ENCODE measurements around the gene ZNF507.

ZNF507 gene

GRCh38 chr19:32407004-32407992 lies 61.9 kb downstream of the ZNF507 start:
- no peak overlapping the region for H3K27ac ChIP-seq (ENCODE audit: insufficient read depth in 1 of 2, low read depth in 1 of 2, low read length in 2 of 2, poor library complexity in 1 of 2, severe bottlenecking in 2 of 2)
- H3K27me3 ChIP-seq (replicated peaks in 2 of 5; ENCODE audit: control insufficient read depth in 4 of 5, insufficient read depth in 5 of 5, low read length in 4 of 5), result no peaks in the 10 kb centered on the region
- ChIA-PET CTCF (interaction anchor here (1.5 kb wide), 1 partner anchor 22 kb away, joined by 3 read pairs; no protein-coding TSS in a partner anchor), POLR2A (no interaction called here)
- H3K9me3 ChIP-seq (ENCODE audit: control extremely low read depth in 1 of 5, control insufficient read depth in 4 of 5, insufficient read depth in 2 of 5, low read depth in 1 of 5, low read length in 4 of 5), result no peaks in the 10 kb centered on the region
- DNase-seq, result no peak
- peaks cover 8 to 18% (median 15%) of the 10 kb centered on the region in 4 experiments for H3K4me1 ChIP-seq (ENCODE audit: control extremely low read depth in 1 of 4, control insufficient read depth in 4 of 4, insufficient read depth in 4 of 4, low read length in 3 of 4)
- peaks cover 10 to 24% (median 17%) of the 10 kb centered on the region in 4 experiments for H3K36me3 ChIP-seq (ENCODE audit: control insufficient read depth in 4 of 4, insufficient read depth in 4 of 4, low read length in 3 of 4)
- peak overlapping the region in 2 of 7 experiments; percentile 84 to 88 for H3K4me3 ChIP-seq (ENCODE audit: control insufficient read depth in 1 of 7, extremely low read depth in 1 of 7, insufficient read depth in 4 of 7, low read depth in 2 of 7, low read length in 6 of 7)
- WGBS (ENCODE audit: insufficient coverage), result 95% methylated on average over 13 of the region's 19 CpGs

GRCh38 chr19:32415246-32415645 lies 69.8 kb downstream of the ZNF507 start:
- ChIA-PET CTCF (no interaction called here), POLR2A (no interaction called here)
- H3K4me1 ChIP-seq (ENCODE audit: control extremely low read depth in 1 of 4, control insufficient read depth in 4 of 4, insufficient read depth in 4 of 4, low read length in 3 of 4), result no peaks in the 10 kb centered on the region
- no peaks in the 10 kb centered on the region for H3K27me3 ChIP-seq (replicated peaks in 2 of 5; ENCODE audit: control insufficient read depth in 4 of 5, insufficient read depth in 5 of 5, low read length in 4 of 5)
- no peak overlapping the region for H3K4me3 ChIP-seq (ENCODE audit: control insufficient read depth in 1 of 7, extremely low read depth in 1 of 7, insufficient read depth in 4 of 7, low read depth in 2 of 7, low read length in 6 of 7)
- 100% methylated on average over 5 of the region's 5 CpGs for whole genome bisulfite sequencing (ENCODE audit: insufficient coverage)
- no peak for DNase-seq
- H3K9me3 ChIP-seq (ENCODE audit: control extremely low read depth in 1 of 5, control insufficient read depth in 4 of 5, insufficient read depth in 2 of 5, low read depth in 1 of 5, low read length in 4 of 5), result no peaks in the 10 kb centered on the region
- H3K36me3 ChIP-seq (ENCODE audit: control insufficient read depth in 4 of 4, insufficient read depth in 4 of 4, low read length in 3 of 4), result peaks cover 4 to 38% (median 29%) of the 10 kb centered on the region in 4 experiments
- no peak overlapping the region for H3K27ac ChIP-seq (ENCODE audit: insufficient read depth in 1 of 2, low read depth in 1 of 2, low read length in 2 of 2, poor library complexity in 1 of 2, severe bottlenecking in 2 of 2)

- ChIA-PET POLR2A (no interaction called here), CTCF (no interaction called here)
- no peak overlapping the region for H3K4me3 ChIP-seq (ENCODE audit: control insufficient read depth in 1 of 7, extremely low read depth in 1 of 7, insufficient read depth in 4 of 7, low read depth in 2 of 7, low read length in 6 of 7)
- no peaks in the 10 kb centered on the region for H3K4me1 ChIP-seq (ENCODE audit: control extremely low read depth in 1 of 4, control insufficient read depth in 4 of 4, insufficient read depth in 4 of 4, low read length in 3 of 4)
- WGBS (ENCODE audit: insufficient coverage), result 100% methylated on average over 4 of the region's 5 CpGs
- no peaks in the 10 kb centered on the region for H3K27me3 ChIP-seq (replicated peaks in 2 of 5; ENCODE audit: control insufficient read depth in 4 of 5, insufficient read depth in 5 of 5, low read length in 4 of 5)
- no peak for DNase-seq
- H3K27ac ChIP-seq (ENCODE audit: insufficient read depth in 1 of 2, low read depth in 1 of 2, low read length in 2 of 2, poor library complexity in 1 of 2, severe bottlenecking in 2 of 2), result no peak overlapping the region
- no peaks in the 10 kb centered on the region for H3K9me3 ChIP-seq (ENCODE audit: control extremely low read depth in 1 of 5, control insufficient read depth in 4 of 5, insufficient read depth in 2 of 5, low read depth in 1 of 5, low read length in 4 of 5)
- H3K36me3 ChIP-seq (ENCODE audit: control insufficient read depth in 4 of 4, insufficient read depth in 4 of 4, low read length in 3 of 4), result peaks cover 4 to 35% (median 28%) of the 10 kb centered on the region in 4 experiments
These were observed 70.3 kb downstream of the ZNF507 start for GRCh38 chr19:32415669-32416068.

- ChIA-PET POLR2A (no interaction called here), CTCF (no interaction called here)
- Histone ChIP-seq H3K27me3 (replicated peaks in 2 of 5; ENCODE audit: control insufficient read depth in 4 of 5, insufficient read depth in 5 of 5, low read length in 4 of 5) (no peaks in the 10 kb centered on the region), H3K9me3 (ENCODE audit: control extremely low read depth in 1 of 5, control insufficient read depth in 4 of 5, insufficient read depth in 2 of 5, low read depth in 1 of 5, low read length in 4 of 5) (no peaks in the 10 kb centered on the region), H3K4me1 (ENCODE audit: control extremely low read depth in 1 of 4, control insufficient read depth in 4 of 4, insufficient read depth in 4 of 4, low read length in 3 of 4) (peaks cover 0 to 10% (median 9%) of the 10 kb centered on the region in 4 experiments), H3K27ac (ENCODE audit: insufficient read depth in 1 of 2, low read depth in 1 of 2, low read length in 2 of 2, poor library complexity in 1 of 2, severe bottlenecking in 2 of 2) (no peak overlapping the region), H3K4me3 (ENCODE audit: control insufficient read depth in 1 of 7, extremely low read depth in 1 of 7, insufficient read depth in 4 of 7, low read depth in 2 of 7, low read length in 6 of 7) (no peak overlapping the region), H3K36me3 (ENCODE audit: control insufficient read depth in 4 of 4, insufficient read depth in 4 of 4, low read length in 3 of 4) (peaks cover 2 to 29% (median 23%) of the 10 kb centered on the region in 4 experiments)
- DNase-seq, result no peak
- 98% methylated on average over 8 of the region's 8 CpGs for WGBS (ENCODE audit: insufficient coverage)
These were observed 71.5 kb downstream of the ZNF507 start for GRCh38 chr19:32416749-32417456.

GRCh38 chr19:32418155-32418554 lies 72.7 kb downstream of the ZNF507 start:
- H3K4me1 ChIP-seq (ENCODE audit: control extremely low read depth in 1 of 4, control insufficient read depth in 4 of 4, insufficient read depth in 4 of 4, low read length in 3 of 4), result peaks cover 9 to 20% (median 17%) of the 10 kb centered on the region in 4 experiments
- ChIA-PET POLR2A (no interaction called here), CTCF (interaction anchor here (0.6 to 0.8 kb wide), 2 partner anchors 14 to 32 kb away, joined by 3 read pairs; no protein-coding TSS in a partner anchor)
- peaks cover 2 to 26% (median 19%) of the 10 kb centered on the region in 4 experiments for H3K36me3 ChIP-seq (ENCODE audit: control insufficient read depth in 4 of 4, insufficient read depth in 4 of 4, low read length in 3 of 4)
- WGBS (ENCODE audit: insufficient coverage), result 86% methylated on average over 1 of the region's 3 CpGs
- H3K27me3 ChIP-seq (replicated peaks in 2 of 5; ENCODE audit: control insufficient read depth in 4 of 5, insufficient read depth in 5 of 5, low read length in 4 of 5), result no peaks in the 10 kb centered on the region
- no peak overlapping the region for H3K27ac ChIP-seq (ENCODE audit: insufficient read depth in 1 of 2, low read depth in 1 of 2, low read length in 2 of 2, poor library complexity in 1 of 2, severe bottlenecking in 2 of 2)
- no peak for DNase-seq
- H3K9me3 ChIP-seq (ENCODE audit: control extremely low read depth in 1 of 5, control insufficient read depth in 4 of 5, insufficient read depth in 2 of 5, low read depth in 1 of 5, low read length in 4 of 5), result no peaks in the 10 kb centered on the region
- no peak overlapping the region for H3K4me3 ChIP-seq (ENCODE audit: control insufficient read depth in 1 of 7, extremely low read depth in 1 of 7, insufficient read depth in 4 of 7, low read depth in 2 of 7, low read length in 6 of 7)

- ChIA-PET POLR2A (no interaction called here), CTCF (no interaction called here)
- Histone ChIP-seq H3K36me3 (ENCODE audit: control insufficient read depth in 4 of 4, insufficient read depth in 4 of 4, low read length in 3 of 4) (peaks cover 3 to 12% (median 3%) of the 10 kb centered on the region in 4 experiments), H3K27ac (ENCODE audit: insufficient read depth in 1 of 2, low read depth in 1 of 2, low read length in 2 of 2, poor library complexity in 1 of 2, severe bottlenecking in 2 of 2) (peak overlapping the region in 1 of 2 experiments; percentile 59), H3K4me1 (ENCODE audit: control extremely low read depth in 1 of 4, control insufficient read depth in 4 of 4, insufficient read depth in 4 of 4, low read length in 3 of 4) (peaks cover 9 to 20% (median 17%) of the 10 kb centered on the region in 4 experiments), H3K4me3 (ENCODE audit: control insufficient read depth in 1 of 7, extremely low read depth in 1 of 7, insufficient read depth in 4 of 7, low read depth in 2 of 7, low read length in 6 of 7) (peak overlapping the region in 4 of 7 experiments; percentile 31 to 48 (median 42)), H3K9me3 (ENCODE audit: control extremely low read depth in 1 of 5, control insufficient read depth in 4 of 5, insufficient read depth in 2 of 5, low read depth in 1 of 5, low read length in 4 of 5) (no peaks in the 10 kb centered on the region), H3K27me3 (replicated peaks in 2 of 5; ENCODE audit: control insufficient read depth in 4 of 5, insufficient read depth in 5 of 5, low read length in 4 of 5) (no peaks in the 10 kb centered on the region)
- DNase-seq, result peak; percentile 59 to 70 (median 61)
- 34% methylated on average over 5 of the region's 7 CpGs for WGBS (ENCODE audit: insufficient coverage)
These were observed 76.4 kb downstream of the ZNF507 start for GRCh38 chr19:32421589-32422361.
